GM19372 (cell line): Measurements from ENCODE around the gene PRTG.
"Not testable (repeated sequence)": the region's sequence is repeated elsewhere in the genome, so short reads cannot be mapped to it uniquely, and the experiment has no call there.

Experiments
- ATAC-seq: cut with Tn5 transposase; IDR thresholded peaks from one replicate; pipeline ENCODE4 v1.9.1; 2021; ENCODE audit warnings: mild to moderate bottlenecking, low read depth, moderate library complexity; ENCODE audit not compliant: unreplicated experiment

PRTG gene, protein sequence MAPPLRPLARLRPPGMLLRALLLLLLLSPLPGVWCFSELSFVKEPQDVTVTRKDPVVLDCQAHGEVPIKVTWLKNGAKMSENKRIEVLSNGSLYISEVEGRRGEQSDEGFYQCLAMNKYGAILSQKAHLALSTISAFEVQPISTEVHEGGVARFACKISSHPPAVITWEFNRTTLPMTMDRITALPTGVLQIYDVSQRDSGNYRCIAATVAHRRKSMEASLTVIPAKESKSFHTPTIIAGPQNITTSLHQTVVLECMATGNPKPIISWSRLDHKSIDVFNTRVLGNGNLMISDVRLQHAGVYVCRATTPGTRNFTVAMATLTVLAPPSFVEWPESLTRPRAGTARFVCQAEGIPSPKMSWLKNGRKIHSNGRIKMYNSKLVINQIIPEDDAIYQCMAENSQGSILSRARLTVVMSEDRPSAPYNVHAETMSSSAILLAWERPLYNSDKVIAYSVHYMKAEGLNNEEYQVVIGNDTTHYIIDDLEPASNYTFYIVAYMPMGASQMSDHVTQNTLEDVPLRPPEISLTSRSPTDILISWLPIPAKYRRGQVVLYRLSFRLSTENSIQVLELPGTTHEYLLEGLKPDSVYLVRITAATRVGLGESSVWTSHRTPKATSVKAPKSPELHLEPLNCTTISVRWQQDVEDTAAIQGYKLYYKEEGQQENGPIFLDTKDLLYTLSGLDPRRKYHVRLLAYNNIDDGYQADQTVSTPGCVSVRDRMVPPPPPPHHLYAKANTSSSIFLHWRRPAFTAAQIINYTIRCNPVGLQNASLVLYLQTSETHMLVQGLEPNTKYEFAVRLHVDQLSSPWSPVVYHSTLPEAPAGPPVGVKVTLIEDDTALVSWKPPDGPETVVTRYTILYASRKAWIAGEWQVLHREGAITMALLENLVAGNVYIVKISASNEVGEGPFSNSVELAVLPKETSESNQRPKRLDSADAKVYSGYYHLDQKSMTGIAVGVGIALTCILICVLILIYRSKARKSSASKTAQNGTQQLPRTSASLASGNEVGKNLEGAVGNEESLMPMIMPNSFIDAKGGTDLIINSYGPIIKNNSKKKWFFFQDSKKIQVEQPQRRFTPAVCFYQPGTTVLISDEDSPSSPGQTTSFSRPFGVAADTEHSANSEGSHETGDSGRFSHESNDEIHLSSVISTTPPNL

DNA sequence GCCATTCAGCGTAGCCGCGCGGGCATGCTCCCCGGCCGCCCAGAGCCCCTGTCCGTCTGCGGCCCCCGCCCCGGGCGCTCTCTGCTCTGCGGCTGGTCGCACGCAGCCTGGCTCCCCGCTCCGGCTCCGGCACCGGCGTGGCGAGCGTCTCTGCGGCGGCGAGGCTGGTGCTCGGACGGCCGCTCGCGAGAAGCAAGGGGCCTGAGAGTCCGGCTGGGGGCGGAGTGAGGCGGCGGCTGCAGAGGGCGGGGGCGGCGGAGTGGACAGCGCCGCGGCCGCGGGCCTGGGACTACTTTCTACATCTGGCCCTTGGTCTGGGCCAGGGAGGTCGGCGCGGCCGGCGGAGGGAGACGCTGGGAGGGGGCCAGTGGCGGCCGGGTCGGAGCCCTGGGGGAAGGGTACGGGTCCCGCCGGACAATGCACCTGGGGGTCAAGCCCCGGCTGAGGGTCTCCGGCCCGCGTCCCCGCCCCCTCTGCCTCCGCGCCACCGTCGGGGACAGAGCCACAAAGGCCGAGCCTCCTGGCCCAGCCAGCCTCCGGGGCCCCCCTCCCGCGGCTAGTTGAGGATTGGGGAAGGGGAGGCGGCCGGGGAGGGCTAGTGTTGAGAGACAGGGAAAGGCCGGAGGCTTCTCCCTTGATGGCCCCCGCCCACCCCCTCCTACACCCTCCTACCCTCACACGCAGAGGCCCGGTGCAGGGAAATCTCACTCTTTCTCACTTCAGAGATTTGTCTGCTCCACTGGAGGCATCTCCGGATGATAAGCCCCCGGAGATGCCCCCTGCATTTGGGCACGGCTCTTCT, at the start of gene PRTG:
TSS of gene PRTG (minus strand) at position 226 of the 802 bp plus-strand sequence. CDS start at position 5, 221 bp downstream.
- ATAC-seq: no peak

DNA sequence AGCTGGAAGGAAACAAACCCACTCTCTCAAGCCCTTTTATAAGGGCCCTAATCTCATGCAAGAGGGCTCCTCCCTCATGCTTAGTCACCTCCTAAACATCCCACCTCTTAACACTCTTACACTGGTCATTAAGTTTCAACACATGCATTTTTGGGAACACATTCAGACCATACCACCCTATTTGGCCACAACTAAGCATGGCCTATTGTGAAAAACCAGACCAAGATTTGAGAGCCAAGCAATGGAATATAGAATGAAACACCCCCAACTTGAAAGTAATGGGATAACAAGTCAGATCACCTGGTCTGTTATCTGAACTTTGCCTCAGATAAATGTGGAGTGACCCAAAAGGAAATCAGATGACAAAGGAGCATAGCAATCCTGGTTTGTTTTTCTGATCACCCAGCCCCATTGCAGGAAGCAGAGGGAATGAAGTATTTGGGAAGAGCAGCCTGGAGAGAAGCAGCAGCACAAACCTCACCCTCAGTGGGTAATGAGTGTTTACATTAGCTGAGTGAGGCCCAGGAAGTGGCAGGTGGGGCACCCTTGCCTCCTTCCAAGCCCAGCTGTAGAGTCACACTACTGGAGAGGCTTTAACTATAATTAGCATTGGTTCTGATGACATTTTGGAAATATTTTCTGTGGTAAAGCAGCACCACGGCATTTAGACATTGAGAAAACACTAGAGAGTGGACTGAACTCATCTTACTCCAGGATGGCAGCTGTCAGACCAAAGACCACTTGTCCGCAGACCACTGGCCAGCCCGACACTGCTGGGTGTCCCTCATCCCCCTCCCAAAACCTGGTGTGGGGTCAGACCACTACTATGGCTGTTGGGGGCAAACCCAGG, 48.8 kb upstream of the PRTG start:
- no peak for ATAC-seq

DNA sequence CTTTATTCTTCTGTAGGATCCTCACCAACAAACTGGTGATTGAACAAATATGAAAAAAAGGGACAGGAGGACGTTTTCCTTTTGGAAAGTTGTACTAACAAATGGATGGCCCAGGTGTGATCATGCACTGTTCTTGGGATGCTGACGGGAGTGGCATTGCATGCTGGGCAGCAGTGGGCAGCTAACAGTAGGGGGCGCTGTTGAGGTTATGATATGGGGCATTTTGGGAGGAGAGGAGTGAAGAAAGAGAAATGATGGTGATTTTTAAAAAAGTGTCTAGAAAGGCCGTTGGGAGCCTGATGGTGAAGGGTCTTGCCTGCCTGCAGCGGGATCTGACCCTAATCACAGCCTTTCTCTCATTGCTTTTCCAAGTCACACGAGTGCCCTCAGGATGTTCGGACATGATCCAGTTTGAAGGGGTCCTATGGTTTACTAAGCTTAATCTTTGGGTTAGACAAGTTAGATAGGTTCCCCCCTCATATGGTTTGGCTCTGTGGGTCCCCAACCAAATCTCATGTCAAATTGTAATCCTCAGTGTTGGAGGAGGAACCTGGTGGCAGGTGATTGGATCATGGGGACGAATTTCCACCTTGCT, 46.2 kb upstream of the PRTG start:
- no peak for ATAC-seq

DNA sequence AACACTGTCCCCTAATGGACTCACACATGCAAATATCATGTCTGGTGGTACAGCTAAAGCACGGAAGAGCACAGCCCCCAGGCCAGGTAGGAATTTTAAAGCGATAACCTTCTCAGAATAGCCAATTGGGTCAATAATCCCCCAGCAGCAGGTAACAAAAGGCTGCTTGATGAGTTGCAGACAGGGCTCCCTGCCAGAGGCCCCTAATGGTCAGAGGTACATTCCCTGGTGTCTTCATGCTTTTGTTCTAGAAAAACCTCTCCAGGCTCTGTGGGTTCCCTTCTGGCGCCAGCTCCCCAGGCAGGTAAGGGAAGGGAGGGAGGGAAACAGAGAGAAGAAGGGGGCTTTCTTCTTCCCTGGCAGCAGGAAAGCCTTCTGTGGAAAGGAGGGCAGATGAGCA, 43.4 kb upstream of the PRTG start:
- no peak for ATAC-seq

DNA sequence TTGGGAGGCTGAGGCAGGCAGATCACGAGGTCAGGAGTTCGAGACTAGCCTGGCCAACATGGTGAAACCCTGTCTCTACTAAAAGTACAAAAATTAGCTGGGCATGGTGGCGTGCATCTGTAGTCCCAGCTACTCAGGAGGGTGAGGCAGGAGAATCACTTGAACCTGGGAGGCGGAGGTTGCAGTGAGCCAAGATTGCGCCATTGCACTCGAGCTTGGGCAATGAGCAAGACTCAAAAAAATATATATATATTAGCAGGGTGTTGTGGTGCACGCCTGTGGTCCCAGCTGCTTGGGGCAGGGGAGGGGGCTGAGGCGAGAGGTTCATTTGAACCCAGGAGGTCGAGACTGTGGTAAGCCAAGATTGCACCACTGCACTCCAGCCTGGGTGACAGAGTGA, 42.6 kb upstream of the PRTG start:
- not testable (repeated sequence) for ATAC-seq

DNA sequence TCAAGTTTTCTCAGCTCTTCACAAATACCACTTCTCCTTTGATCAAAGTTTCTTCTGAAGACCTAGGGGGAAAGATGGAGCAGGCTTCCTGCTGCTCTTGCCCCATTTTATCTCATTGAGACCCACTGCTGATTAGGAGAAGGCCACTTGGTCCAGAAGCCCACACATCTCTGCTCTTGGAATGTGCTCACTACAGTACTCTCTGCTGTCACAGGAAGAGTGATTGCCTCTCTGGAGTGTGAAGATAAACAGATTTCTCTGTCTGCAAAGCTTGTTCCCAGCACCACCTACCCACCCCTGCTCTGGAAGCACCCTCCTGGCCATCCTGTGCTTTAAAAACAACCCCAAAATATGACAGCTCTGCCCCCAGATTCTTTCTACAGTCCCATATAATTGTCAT, 41.3 kb upstream of the PRTG start:
- ATAC-seq: no peak

DNA sequence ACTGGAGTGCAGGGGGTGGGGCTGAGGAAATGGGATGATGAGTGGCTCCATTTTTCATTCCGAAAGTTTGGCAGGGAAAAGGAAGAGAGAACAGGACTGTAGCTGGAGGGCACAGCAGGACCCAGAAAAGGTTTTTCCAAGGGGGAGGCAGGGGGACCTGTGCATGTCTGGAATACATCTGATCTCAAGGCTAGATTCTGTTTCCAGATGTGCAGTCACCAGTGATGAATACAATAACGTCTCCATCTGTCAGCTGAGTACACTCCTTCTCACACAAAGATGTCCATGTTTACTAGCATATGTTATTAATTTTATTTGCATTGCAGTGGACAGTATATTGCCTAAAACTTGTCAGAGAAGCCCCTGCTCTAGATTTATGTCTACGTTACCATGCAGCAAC, 39.9 kb upstream of the PRTG start:
- no peak for ATAC-seq

DNA sequence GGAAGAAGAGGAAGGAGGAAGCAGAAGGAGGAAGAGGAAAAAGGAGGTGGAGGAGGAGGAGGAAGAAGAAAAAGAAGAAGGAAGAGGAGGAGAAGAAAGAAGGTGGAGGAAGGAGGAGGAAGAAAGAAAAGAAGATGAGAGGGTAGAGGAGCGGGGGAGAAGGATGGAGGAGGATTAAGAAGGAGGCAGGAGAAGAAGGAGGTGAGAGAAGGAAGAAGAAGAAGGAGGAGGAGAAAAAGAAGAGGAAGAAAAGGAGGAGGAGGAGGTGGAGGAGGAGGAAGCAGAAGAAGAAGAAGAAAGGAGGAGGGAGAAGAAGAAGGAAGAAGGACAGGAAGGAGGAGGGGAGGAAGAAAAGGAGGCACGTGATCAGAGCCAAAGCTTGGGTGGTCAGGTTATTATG, 37.3 kb upstream of the PRTG start:
- ATAC-seq: no peak

DNA sequence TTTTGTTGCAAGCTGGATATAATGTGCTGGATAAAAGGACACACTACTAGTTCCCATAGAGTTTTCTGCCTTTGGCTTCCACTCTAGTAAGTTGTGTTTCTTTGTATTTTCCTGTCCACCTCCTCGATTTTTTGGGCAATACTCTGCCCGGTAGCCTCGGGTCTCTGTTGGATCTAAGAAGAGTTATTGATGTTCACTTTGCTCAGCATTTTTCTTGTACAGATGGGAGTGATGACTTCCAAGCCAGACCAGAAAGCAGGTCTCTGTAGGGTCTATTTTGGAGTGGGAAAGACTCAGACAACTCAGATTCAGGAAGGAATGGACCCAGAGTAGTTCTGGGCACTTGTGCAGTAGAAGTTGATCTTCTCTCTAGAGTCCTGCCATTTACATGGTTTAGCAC, 36.0 kb upstream of the PRTG start:
- ATAC-seq: no peak

DNA sequence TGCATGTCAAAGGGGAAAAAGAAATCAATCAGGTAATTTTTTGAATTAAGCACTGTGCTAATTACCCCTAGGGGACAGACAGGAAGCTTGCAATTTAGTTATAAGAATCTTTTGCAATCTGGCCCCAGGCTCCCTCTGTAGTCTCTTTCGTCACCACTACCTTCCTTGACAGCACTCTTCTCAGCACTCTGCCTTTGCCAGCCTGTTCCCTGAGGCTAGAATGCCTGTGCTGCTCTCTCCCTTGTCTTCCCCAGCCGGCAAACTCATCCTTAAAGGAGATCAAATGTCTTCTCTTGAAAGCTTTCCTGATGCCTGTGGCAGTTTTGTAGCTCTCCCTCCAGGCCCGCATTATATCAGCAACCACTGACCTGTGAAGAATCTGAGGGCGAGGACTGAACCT, 32.4 kb upstream of the PRTG start:
- no peak for ATAC-seq

DNA sequence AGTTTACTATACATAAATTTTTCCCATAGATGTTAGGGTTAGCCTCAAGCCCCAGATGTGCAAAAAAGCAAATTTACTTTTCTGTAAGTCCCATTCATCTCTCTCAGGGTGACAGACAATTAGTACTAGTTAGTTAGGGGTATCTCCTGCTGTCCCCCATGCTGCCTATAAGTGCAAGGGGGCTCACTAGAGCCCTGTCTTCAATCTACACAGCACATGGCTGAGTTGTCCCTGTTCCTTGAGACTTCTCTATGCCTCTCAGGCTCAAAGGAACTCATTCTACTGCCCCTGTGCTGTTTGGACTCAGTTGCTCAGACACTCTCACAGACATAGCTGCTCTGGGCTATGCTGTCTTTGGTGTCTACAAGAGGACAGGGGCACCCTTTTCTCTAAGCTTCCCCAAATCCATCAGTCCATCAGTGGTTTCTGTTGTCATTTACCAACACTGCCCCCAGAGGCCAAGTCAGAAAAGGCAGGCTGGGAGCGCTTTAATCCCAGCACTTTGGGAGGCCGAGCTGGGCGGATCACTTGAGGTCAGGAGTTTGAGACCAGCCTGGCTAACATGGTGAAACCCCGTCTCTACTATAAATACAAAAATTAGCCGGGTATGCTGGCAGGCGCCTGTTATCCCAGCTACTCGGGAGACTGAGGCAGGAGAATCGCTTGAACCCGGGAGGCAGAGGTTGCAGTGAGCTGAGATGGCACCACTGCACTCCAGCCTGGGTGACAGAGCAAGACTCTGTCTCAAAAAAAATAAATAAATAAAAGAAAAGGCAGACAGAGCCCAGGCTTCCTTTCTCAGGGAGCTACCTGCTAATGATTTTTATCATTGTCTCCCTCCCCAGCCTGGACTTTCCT, 31.4 kb upstream of the PRTG start:
- ATAC-seq: peak; percentile 61

DNA sequence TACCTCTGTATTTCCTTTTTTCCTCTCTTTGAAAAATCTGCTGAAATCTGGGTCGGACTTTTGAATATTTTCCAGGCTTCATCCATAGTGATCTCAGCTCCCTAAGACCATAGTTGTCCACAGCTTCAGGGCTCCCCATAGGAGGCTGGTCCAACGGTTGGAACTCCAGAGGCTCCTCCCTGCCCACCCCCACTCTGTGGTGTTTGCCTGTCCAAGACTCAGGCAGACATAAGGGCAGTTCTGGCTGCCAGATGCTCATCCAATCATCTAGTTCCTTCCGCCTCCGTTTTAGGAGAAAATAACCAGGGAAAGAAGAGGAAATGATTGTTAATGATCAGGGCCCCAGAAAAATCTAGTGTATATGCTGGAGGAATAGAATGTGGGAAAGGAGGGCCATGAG, 27.9 kb upstream of the PRTG start:
- no peak for ATAC-seq

DNA sequence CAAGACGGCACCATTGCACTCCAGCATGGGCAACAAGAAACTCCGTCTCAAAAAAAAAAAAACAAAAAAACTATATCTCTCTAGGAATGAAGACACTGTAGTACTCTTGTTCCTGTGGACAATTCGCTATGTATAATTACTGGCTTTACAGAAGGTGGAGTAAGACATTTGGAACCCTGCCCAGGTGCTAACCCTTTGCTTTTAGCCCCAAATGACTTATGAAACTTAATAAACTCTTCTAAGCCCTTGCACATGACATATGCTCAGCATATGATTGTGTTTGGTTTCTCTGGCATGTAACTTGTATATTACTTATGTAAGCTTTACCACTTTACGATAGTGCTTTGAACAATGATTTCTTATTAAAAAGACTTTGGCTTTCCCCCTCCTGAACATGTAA, 27.3 kb upstream of the PRTG start:
- no peak for ATAC-seq

DNA sequence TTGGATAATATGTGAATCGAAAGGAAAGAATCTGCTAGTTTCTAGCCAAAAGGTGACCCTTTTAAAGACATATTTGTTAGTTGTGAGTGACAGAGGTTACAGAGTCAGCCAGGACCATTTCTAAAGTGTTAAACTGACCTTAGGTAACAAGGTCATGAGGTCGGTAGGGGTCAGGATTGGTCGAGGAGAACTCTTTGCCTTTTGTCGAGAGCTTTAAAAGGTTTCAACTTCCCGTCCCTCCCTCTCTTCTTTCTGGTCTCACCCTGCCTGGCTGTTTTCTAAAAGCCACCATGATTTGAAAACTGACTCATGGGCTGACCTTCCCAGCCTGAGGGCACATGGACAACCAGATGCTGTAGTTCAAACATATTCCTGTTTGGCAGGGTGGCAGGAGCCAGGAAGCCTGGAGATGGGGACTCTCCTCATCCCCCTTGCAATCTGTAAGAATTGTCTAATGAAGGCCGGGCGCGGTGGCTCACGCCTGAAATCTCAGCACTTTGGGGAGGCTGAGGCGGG, 25.8 kb upstream of the PRTG start:
- no peak for ATAC-seq

DNA sequence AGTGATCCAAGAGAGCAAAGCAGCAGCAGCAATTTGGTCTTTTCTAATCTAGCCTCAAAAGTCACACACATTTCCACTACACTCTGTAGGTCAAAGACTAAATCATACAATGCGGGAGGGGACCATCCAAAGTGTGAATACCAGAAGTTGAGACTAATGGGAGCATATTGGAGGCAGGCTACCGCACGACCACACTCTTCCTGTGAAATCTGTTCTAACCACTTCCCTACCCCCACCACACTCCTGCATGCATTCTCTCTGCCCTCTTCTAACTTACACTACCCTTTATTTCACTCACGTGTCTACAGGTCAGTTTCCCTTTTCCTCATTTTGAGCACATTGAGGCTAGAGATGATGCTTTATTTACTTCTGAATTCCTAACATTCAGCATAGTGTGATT, 23.7 kb upstream of the PRTG start:
- no peak for ATAC-seq

DNA sequence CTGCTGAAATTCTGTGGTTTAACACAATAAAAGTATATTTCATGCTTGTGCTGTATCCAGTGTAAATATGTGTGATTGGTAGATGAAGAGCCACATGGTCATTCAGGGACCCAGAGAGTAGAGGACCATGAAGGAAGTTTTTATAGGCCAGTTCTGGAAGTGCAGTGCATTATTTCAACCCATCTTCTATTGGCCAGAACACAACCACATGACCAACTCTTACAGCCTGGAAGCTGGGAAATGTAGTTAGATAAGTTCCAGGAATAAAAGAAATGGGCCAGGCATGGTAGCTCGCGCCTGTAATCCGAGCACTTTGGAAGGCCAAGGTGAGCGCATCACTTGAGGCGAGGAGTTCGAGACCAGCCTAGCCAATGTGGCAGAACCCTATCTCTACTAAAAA, 21.4 kb upstream of the PRTG start:
- no peak for ATAC-seq

DNA sequence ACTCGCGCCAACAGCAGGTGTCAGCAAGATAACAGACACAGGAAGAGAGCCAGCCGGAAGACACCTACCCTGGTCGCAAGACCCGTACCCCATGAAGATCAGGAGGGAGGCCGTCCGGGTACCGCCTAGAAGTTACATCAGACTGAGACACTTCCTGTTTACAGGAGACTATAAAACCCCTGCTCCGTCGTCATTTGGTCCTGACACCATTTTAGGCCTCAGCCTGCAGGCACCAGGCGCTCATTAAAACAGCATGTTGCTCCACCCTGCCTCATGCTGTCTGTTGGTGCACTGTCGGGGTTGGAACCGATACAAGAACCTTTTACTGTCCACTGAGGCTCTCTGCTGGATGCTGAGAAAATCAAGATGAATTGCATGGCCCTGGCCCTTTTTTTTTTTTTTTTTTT, 15.6 kb upstream of the PRTG start:
- no peak for ATAC-seq

DNA sequence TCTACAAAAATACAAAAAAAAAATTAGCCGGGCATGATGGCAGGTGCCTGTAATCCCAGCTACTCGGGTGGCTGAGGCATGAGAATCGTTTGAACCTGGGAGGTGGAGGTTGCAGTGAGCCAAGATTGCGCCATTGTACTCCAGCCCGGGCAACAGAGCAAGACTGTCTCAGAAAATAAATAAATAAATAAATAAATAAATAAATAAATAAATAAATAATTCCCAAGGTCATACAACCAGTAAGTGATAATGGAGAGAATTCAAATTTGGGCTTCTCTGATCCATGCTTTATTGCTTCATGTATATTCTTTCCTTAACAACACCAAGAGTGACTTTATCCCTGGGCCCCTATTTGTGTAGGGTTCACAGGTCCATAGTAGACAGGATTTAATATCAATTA, 10.5 kb upstream of the PRTG start:
- ATAC-seq: not testable (repeated sequence)
